K562 (cell line): ENCODE data around the gene ID1. TPM values are rescaled to one million over a fixed set of nuclear protein-coding genes. Genes with fewer than 3 reads are reported as not detected.

Source experiments
- ATF4 ChIP-seq: fragments of 450-650 bp; formaldehyde crosslinking; IDR thresholded peaks from 2 replicates; pipeline ENCODE4 v1.4.0; 2022; ENCODE audit warnings: mild to moderate bottlenecking, moderate library complexity
- BDP1 ChIP-seq: IDR thresholded peaks from 3 replicates; pipeline ENCODE4 v1.6.1; 2011; ENCODE audit not compliant: insufficient read length, insufficient read depth
- CBFA2T2 ChIP-seq: fragments of 450-650 bp; conservative IDR thresholded peaks from 2 replicates; pipeline ENCODE4 v1.6.1; 2017; ENCODE audit warnings: mild to moderate bottlenecking
- CBX8 ChIP-seq: fragments of 200-600 bp; sonication (generic); IDR thresholded peaks from 2 replicates; pipeline ENCODE4 v1.6.1; 2012; ENCODE audit warnings: borderline replicate concordance, mixed run types, low read depth, mild to moderate bottlenecking, moderate library complexity, mixed read lengths, low read length, control low read depth, inconsistent platforms; ENCODE audit not compliant: poor library complexity, severe bottlenecking; ENCODE audit errors: extremely low read depth
- CTBP1 ChIP-seq: fragments of 450-650 bp; IDR thresholded peaks from 2 replicates; pipeline ENCODE4 v1.6.1; 2016; ENCODE audit warnings: borderline replicate concordance
- CXXC5 ChIP-seq: fragments of 250-450 bp; sonication (Bioruptor Pico); IDR thresholded peaks from 2 replicates; pipeline ENCODE4 v1.8.0; 2022; ENCODE audit warnings: inconsistent platforms, mild to moderate bottlenecking, moderate library complexity
- E2F8 ChIP-seq: fragments of 450-650 bp; IDR thresholded peaks from 2 replicates; pipeline ENCODE4 v1.7.1; 2018; ENCODE audit warnings: mild to moderate bottlenecking, low read depth; ENCODE audit not compliant: partially characterized antibody
- E4F1 ChIP-seq: fragments of 250-450 bp; sonication (Bioruptor Pico); IDR thresholded peaks from 2 replicates; pipeline ENCODE4 v1.5.0; 2021; ENCODE audit warnings: mild to moderate bottlenecking, borderline replicate concordance
- GABPA ChIP-seq: fragments of 200-800 bp; sonication (Bioruptor generic); conservative IDR thresholded peaks from 2 replicates; pipeline ENCODE4 v1.6.1; 2016; ENCODE audit warnings: low read depth, missing genetic modification characterization, missing compliant biosample characterization
- HNRNPL ChIP-seq: fragments of 200-400 bp; formaldehyde crosslinking; IDR thresholded peaks from 2 replicates; pipeline ENCODE4 v1.6.1; 2017; ENCODE audit warnings: low read depth, mild to moderate bottlenecking, low read length
- PHF20 ChIP-seq: fragments of 450-650 bp; IDR thresholded peaks from 2 replicates; pipeline ENCODE4 v1.6.1; 2018; ENCODE audit not compliant: partially characterized antibody
- PURB ChIP-seq: sonication (generic); formaldehyde crosslinking; IDR thresholded peaks from 2 replicates; pipeline ENCODE4 v1.9.0; 2021; ENCODE audit warnings: low read depth, mild to moderate bottlenecking, missing genetic modification reagents
- SIRT6 ChIP-seq: IDR thresholded peaks from one replicate; pipeline ENCODE4 v1.6.1; 2012; ENCODE audit warnings: low read depth, mild to moderate bottlenecking, control low read depth, inconsistent platforms, low read length, moderate library complexity
- TAF1 ChIP-seq: IDR thresholded peaks from 2 replicates; pipeline ENCODE4 v1.6.1; 2011; ENCODE audit warnings: mild to moderate bottlenecking, low read length, moderate library complexity; ENCODE audit not compliant: insufficient read depth, control insufficient read depth, severe bottlenecking; ENCODE audit errors: extremely low read depth
- TAF7 ChIP-seq: fragments of 450-650 bp; IDR thresholded peaks from 2 replicates; pipeline ENCODE4 v1.6.1; 2016; ENCODE audit warnings: missing genetic modification characterization, missing compliant biosample characterization
- VEZF1 ChIP-seq: fragments of 200-800 bp; sonication (Bioruptor generic); IDR thresholded peaks from 2 replicates; pipeline ENCODE4 v1.6.1; 2017; ENCODE audit warnings: missing genetic modification characterization, missing compliant biosample characterization
- ZBTB1 ChIP-seq: sonication (generic); formaldehyde crosslinking; IDR thresholded peaks from 2 replicates; pipeline ENCODE4 v1.8.1; 2023; ENCODE audit warnings: missing genetic modification reagents, low read depth, mild to moderate bottlenecking, borderline replicate concordance
- ZNF324 ChIP-seq: fragments of 250-450 bp; sonication (Bioruptor Pico); IDR thresholded peaks from 2 replicates; pipeline ENCODE4 v1.4.0; 2020; ENCODE audit warnings: mild to moderate bottlenecking
- ZNF436 ChIP-seq: fragments of 250-450, 450-650 bp; sonication (Bioruptor Pico); formaldehyde crosslinking; IDR thresholded peaks from 2 replicates; pipeline ENCODE4 v1.7.0; 2020; ENCODE audit warnings: mild to moderate bottlenecking
- polyA plus RNA-seq, 8 experiments: library from polyadenylated mRNA; depleted of rRNA in 4 of 8; stranded (reverse) in 5 of 8; unstranded in 3 of 8; fragments of >200 nt; fragmentation: Nextera tagmentation in 2 of 8; fragmentation: Illumina TruSeq in 1 of 8; extraction: Ambion mirVana in 2 of 8; extraction: Trizol in 1 of 8; gene quantifications; 2 replicates each; pipeline versions ENCODE4 v1.2.1 to v1.2.3, GENCODE V29; 2011 to 2014; ENCODE audit warnings: inconsistent platforms in 1 of 8, missing spikeins in 1 of 8
- total RNA-seq, 7 experiments: library from RNA; depleted of rRNA in 6 of 7; stranded (reverse); fragments of >200 nt in 6 of 7; fragmentation: Illumina TruSeq in 2 of 7; extraction: Trizol in 2 of 7; gene quantifications; 2 replicates each; pipeline versions ENCODE4 v1.2.1 to v1.2.3, GENCODE V29; 2011 to 2021; ENCODE audit warnings: low replicate concordance in 1 of 7

ID1 gene
- total and polyA plus RNA-seq, 9 of the 15 experiments (the other 6 are each of a cell fraction or from before 2014, with no cell fraction given) = 1.4 to 358 (median 65.0) TPM

- TF ChIP-seq HNRNPL = peak; percentile 90
- TF ChIP-seq TAF1 = peak; percentile 38
- no peak for TF ChIP-seq BDP1
- TF ChIP-seq VEZF1 = peak; percentile 99
- no peak for TF ChIP-seq PURB (CRISPR knock-in tag)
- no peak for TF ChIP-seq CBX8
- no peak for TF ChIP-seq SIRT6
- TF ChIP-seq CBFA2T2 = peak; percentile 47
- peak; percentile 63 for TF ChIP-seq ATF4 (CRISPR knock-in tag)
- peak; percentile 96 for TF ChIP-seq CXXC5 (CRISPR knock-in tag)
- no peak for TF ChIP-seq ZBTB1
- TF ChIP-seq PHF20 = peak; percentile 33
- TF ChIP-seq E2F8 = peak; percentile 77
- TF ChIP-seq ZNF324 (CRISPR knock-in tag) = 0 out of 2 replicates have a peak, but pooled peaks have one; percentile 4
- peak; percentile 64 for TF ChIP-seq GABPA
- peak; percentile 73 for TF ChIP-seq TAF7 (tag)
- TF ChIP-seq ZNF436 (CRISPR knock-in tag) = peak; percentile 39; the same call in 1 of the 2 replicates
- TF ChIP-seq E4F1 (CRISPR knock-in tag) = 0 out of 2 replicates have a peak, but pooled peaks have one; percentile 61
- peak; percentile 99 for TF ChIP-seq CTBP1
These were observed 32.2 kb upstream of the ID1 start (continued) for GRCh38 chr20:31572701-31573554.
